ENCODE measurements around the gene HMBS. TPM values are rescaled to one million over a fixed set of nuclear protein-coding genes. Genes with fewer than 3 reads are reported as not detected.

The HMBS gene
- total and polyA plus RNA-seq, 4 experiments from 2014 or later: 5.1 to 21.2 (median 11.7) TPM

DNA sequence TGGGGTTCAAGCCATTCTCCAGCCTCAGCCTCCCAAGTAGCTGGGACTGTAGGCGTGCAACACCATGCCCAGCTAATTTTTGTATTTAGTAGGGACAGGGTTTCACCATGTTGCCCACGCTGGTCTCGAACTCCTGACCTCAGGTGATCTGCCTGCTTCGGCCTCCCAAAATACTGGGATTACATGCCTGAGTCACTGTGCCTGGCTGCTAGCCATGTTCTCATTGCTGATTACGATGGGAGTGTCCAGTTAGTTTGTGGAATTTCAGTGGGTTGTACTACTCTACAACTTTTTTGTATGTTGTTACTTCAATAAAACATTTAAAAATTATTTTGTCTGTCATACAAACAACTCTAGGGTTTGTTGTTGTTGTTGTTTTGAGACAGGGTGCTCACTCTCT, 21.9 kb upstream of the HMBS start:
- ChIA-PET POLR2A (ENCODE audit: partially characterized antibody) (interaction anchor here (3.3 kb wide), 1 partner anchor 32 kb away, joined by 11 read pairs; a partner anchor contains a TSS), CTCF (ENCODE audit: partially characterized antibody) (interaction anchor here (0.6 to 3.3 kb wide), 5 partner anchors 11 to 259 kb away, joined by 3 to 11 read pairs (median 3); no protein-coding TSS in a partner anchor)
- H3K4me1 Mint-ChIP-seq: peaks cover 17 to 37% (median 32%) of the 10 kb centered on the region in 4 donors
- Histone ChIP-seq H3K27me3 (ENCODE audit: insufficient read depth, low read length) (no peaks in the 10 kb centered on the region), H3K4me1 (ENCODE audit: insufficient read depth, low read length) (peaks cover 29% of the 10 kb centered on the region), H3K9me3 (ENCODE audit: control insufficient read depth in 1 of 2, low read length in 2 of 2) (no peaks in the 10 kb centered on the region), H3K27ac (ENCODE audit: low read depth, low read length) (no peak overlapping the region), H3K4me3 (ENCODE audit: low read length in 2 of 2) (no peak overlapping the region), H3K36me3 (ENCODE audit: insufficient read depth, low read length) (no peaks in the 10 kb centered on the region)
- DNase-seq: no peak
- no peak overlapping the region for H3K27ac Mint-ChIP-seq
- intact Hi-C loops (cut with micrococcal nuclease): no loop called here
- peaks cover 0 to 13% of the 10 kb centered on the region in 2 donors for H3K36me3 Mint-ChIP-seq
- no peaks in the 10 kb centered on the region for H3K27me3 Mint-ChIP-seq
- no peaks in the 10 kb centered on the region for H3K9me3 Mint-ChIP-seq
- H3K4me3 Mint-ChIP-seq: no peak overlapping the region

DNA sequence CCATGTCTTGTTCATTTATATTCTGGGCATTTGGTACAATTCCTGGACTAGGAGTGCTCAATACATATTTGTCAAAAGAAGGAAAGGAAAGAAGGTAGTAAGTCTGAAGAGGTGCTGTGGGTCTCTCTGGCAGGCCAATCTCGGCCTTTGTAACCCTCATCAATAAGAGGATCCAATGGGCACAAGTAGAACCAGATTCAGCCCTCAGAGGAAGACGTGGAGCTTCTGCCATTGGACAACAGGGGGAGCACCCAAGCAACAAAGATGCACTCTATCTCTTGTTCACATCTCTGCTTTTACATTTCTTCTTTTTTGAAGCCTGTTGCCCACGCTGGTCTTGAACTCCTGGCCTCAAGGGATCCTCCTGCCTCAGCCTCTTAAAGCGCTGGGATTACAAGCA, 19.3 kb upstream of the HMBS start:
- Histone ChIP-seq H3K27ac (ENCODE audit: low read depth, low read length) (peak overlapping the region; percentile 88), H3K4me1 (ENCODE audit: insufficient read depth, low read length) (peaks cover 34% of the 10 kb centered on the region), H3K4me3 (ENCODE audit: low read length in 2 of 2) (no peak overlapping the region), H3K9me3 (ENCODE audit: control insufficient read depth in 1 of 2, low read length in 2 of 2) (no peaks in the 10 kb centered on the region), H3K36me3 (ENCODE audit: insufficient read depth, low read length) (peaks cover 3% of the 10 kb centered on the region), H3K27me3 (ENCODE audit: insufficient read depth, low read length) (no peaks in the 10 kb centered on the region)
- DNase-seq: peak; percentile 49 to 57 (median 54)
- H3K27me3 Mint-ChIP-seq: no peaks in the 10 kb centered on the region
- peak overlapping the region; percentile 67 to 98 (median 92) for H3K27ac Mint-ChIP-seq
- ChIA-PET POLR2A (ENCODE audit: partially characterized antibody) (interaction anchor here (0.7 to 4.6 kb wide), 10 partner anchors 9 to 141 kb away, joined by 3 to 77 read pairs (median 3); partner anchors contain the start of genes ABCG4, C2CD2L, CBL and HINFP), CTCF (ENCODE audit: partially characterized antibody) (interaction anchor here (0.8 to 4.2 kb wide), 6 partner anchors 33 to 258 kb away, joined by 3 to 18 read pairs (median 4); partner anchors contain the start of gene SLC37A4)
- intact Hi-C loops (cut with micrococcal nuclease): loop anchor here (1.0 to 5.0 kb wide), 3 partner anchors 132 to 258 kb away; no protein-coding TSS in a partner anchor
- H3K4me3 Mint-ChIP-seq: peak overlapping the region; percentile 3 to 74 (median 36)
- no peaks in the 10 kb centered on the region for H3K9me3 Mint-ChIP-seq
- H3K36me3 Mint-ChIP-seq: peaks cover 5 to 25% of the 10 kb centered on the region in 2 donors
- peaks cover 23 to 43% (median 37%) of the 10 kb centered on the region in 4 donors for H3K4me1 Mint-ChIP-seq

DNA sequence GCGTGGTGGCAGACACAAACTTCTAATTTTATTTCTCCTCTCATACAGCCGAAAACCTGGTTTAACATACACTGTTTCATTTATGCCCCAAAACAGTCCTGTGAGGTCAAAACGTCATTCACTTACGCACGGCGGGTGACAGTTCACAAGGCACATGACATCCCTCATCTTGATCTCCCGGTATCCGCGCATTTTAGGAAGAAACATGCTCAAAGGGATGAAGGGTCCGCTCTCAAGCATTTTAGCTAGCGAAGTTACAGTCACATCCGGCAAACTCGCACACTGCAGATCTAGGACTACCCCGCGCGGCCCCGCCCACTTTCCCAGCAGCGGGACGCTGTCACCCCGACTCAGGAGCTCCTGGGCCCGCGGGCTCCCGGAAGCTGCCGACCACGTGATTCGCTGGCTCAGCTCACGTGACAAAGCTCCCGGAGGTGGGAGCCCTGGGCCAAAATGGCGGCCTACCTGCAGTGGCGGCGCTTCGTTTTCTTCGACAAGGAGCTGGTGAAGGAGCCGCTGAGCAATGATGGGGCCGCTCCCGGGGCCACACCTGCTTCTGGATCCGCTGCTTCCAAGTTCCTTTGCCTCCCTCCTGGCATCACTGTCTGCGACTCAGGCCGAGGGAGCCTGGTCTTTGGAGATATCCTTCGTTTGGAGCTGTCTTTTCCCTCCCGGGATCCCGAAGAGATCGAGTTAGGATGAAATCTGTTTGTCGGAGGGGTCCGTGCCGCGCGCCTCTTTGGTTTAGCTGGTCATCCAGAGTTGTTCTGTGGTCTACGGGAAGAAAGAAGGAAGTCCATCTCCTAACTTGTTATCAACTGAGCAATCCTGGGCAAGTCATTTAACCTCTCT, 17.1 kb upstream of the HMBS start, which contains the start of gene VPS11:
Gene VPS11, plus strand, starts transcription at position 448 of the 852 bp plus-strand sequence. Its CDS starts 6 bp downstream, at position 454.
- H3K27me3 ChIP-seq (ENCODE audit: insufficient read depth, low read length): no peaks in the 10 kb centered on the region
- no peaks in the 10 kb centered on the region for H3K9me3 ChIP-seq (ENCODE audit: control insufficient read depth in 1 of 2, low read length in 2 of 2)
- Mint-ChIP-seq H3K4me1 (peaks cover 23 to 43% (median 36%) of the 10 kb centered on the region in 4 donors), H3K9me3 (no peaks in the 10 kb centered on the region), H3K27ac (peak within 1 kb of the TSS; percentile 92 to 100 (median 98)), H3K4me3 (peak within 1 kb of the TSS; percentile 91 to 99 (median 94)), H3K27me3 (no peaks in the 10 kb centered on the region), H3K36me3 (peaks cover 13 to 38% of the 10 kb centered on the region in 2 donors)
- peaks cover 34% of the 10 kb centered on the region for H3K4me1 ChIP-seq (ENCODE audit: insufficient read depth, low read length)
- H3K27ac ChIP-seq (ENCODE audit: low read depth, low read length): peak within 1 kb of the TSS; percentile 88
- peak; percentile 97 to 98 (median 97) for DNase-seq
- intact Hi-C loops (cut with micrococcal nuclease): loop anchor here (1.0 to 5.0 kb wide), 7 partner anchors 10 to 215 kb away; partner anchors contain the start of genes HMBS, HYOU1, RPS25 and SLC37A4
- H3K36me3 ChIP-seq (ENCODE audit: insufficient read depth, low read length): peaks cover 18% of the 10 kb centered on the region
- CTCF ChIA-PET (ENCODE audit: partially characterized antibody): interaction anchor here (0.6 to 4.2 kb wide), 30 partner anchors 10 to 275 kb away, joined by 3 to 18 read pairs (median 4); partner anchors contain the start of genes C2CD2L, CBL, DPAGT1 and HINFP
- peak within 1 kb of the TSS; percentile 87 to 99 for H3K4me3 ChIP-seq (ENCODE audit: low read length in 2 of 2)
- POLR2A ChIA-PET (ENCODE audit: partially characterized antibody): interaction anchor here (0.6 to 4.6 kb wide), 34 partner anchors 11 to 278 kb away, joined by 3 to 77 read pairs (median 4); partner anchors contain the start of genes C2CD2L, CBL, CENATAC and DPAGT1

DNA sequence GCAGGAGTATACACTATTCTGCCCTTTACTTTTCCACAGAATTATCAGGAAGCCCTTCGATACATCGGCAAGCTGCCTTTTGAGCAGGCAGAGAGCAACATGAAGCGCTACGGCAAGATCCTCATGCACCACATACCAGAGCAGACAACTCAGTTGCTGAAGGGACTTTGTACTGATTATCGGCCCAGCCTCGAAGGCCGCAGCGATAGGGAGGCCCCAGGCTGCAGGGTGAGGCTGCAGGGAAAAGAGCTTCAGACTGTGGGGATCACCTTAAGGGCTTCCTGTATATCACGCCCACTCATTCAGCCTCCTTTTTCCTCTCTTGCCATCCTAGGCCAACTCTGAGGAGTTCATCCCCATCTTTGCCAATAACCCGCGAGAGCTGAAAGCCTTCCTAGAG, 6.8 kb upstream of the HMBS start:
- Mint-ChIP-seq H3K4me1 (peaks cover 0 to 1% (median under 1%) of the 10 kb centered on the region in 4 donors), H3K36me3 (peaks cover 58 to 74% of the 10 kb centered on the region in 2 donors), H3K27ac (peak overlapping the region in 1 of 7 donors; percentile 36), H3K4me3 (no peak overlapping the region), H3K9me3 (no peaks in the 10 kb centered on the region), H3K27me3 (no peaks in the 10 kb centered on the region)
- Histone ChIP-seq H3K4me1 (ENCODE audit: insufficient read depth, low read length) (no peaks in the 10 kb centered on the region), H3K27ac (ENCODE audit: low read depth, low read length) (no peak overlapping the region), H3K9me3 (ENCODE audit: control insufficient read depth in 1 of 2, low read length in 2 of 2) (no peaks in the 10 kb centered on the region), H3K27me3 (ENCODE audit: insufficient read depth, low read length) (no peaks in the 10 kb centered on the region), H3K36me3 (ENCODE audit: insufficient read depth, low read length) (peaks cover 73% of the 10 kb centered on the region), H3K4me3 (ENCODE audit: low read length in 2 of 2) (no peak overlapping the region)
- intact Hi-C loops (cut with micrococcal nuclease): no loop called here
- ChIA-PET CTCF (ENCODE audit: partially characterized antibody) (no interaction called here), POLR2A (ENCODE audit: partially characterized antibody) (interaction anchor here (0.9 to 2.8 kb wide), 3 partner anchors 10 to 29 kb away, joined by 3 to 11 read pairs (median 6); partner anchors contain the start of genes C2CD2L and VPS11)
- no peak for DNase-seq

DNA sequence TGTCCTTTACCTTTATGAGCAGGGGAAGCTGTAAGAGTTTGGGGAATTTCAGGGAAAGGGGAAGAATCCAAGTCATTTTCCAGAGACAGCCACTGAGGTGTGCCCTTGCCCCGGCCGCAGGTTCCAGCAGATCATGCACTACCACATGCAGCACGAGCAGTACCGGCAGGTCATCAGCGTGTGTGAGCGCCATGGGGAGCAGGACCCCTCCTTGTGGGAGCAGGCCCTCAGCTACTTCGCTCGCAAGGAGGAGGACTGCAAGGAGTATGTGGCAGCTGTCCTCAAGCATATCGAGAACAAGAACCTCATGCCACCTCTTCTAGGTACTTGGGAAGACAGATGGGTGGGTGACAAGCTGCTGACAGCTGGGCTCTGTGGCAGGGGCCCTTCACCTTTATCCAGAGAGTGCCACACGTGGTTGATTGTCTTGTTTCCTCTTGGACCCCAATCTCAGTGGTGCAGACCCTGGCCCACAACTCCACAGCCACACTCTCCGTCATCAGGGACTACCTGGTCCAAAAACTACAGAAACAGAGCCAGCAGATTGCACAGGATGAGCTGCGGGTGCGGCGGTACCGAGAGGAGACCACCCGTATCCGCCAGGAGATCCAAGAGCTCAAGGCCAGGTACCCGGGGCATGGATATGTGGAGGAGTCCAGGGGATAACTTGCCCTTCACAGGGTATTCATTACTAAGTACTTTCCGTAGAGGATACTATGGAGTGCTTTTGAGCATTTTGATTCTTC, 5.8 kb upstream of the HMBS start:
- CTCF ChIA-PET (ENCODE audit: partially characterized antibody): interaction anchor here (1.1 to 1.4 kb wide), 2 partner anchors 11 to 49 kb away, joined by 3 read pairs; partner anchors contain the start of gene VPS11
- Histone ChIP-seq H3K4me1 (ENCODE audit: insufficient read depth, low read length) (no peaks in the 10 kb centered on the region), H3K36me3 (ENCODE audit: insufficient read depth, low read length) (peaks cover 63% of the 10 kb centered on the region), H3K4me3 (ENCODE audit: low read length in 2 of 2) (no peak overlapping the region), H3K9me3 (ENCODE audit: control insufficient read depth in 1 of 2, low read length in 2 of 2) (no peaks in the 10 kb centered on the region), H3K27ac (ENCODE audit: low read depth, low read length) (no peak overlapping the region), H3K27me3 (ENCODE audit: insufficient read depth, low read length) (no peaks in the 10 kb centered on the region)
- intact Hi-C loops (cut with micrococcal nuclease): no loop called here
- no peaks in the 10 kb centered on the region for H3K4me1 Mint-ChIP-seq
- no peak for DNase-seq
- H3K9me3 Mint-ChIP-seq: no peaks in the 10 kb centered on the region
- H3K27me3 Mint-ChIP-seq: no peaks in the 10 kb centered on the region
- H3K27ac Mint-ChIP-seq: peak overlapping the region in 2 of 7 donors; percentile 9 to 47
- H3K4me3 Mint-ChIP-seq: no peak overlapping the region
- H3K36me3 Mint-ChIP-seq: peaks cover 49 to 64% of the 10 kb centered on the region in 2 donors
- POLR2A ChIA-PET (ENCODE audit: partially characterized antibody): interaction anchor here (0.9 to 2.8 kb wide), 3 partner anchors 11 to 28 kb away, joined by 3 to 11 read pairs (median 6); partner anchors contain the start of genes C2CD2L and VPS11

DNA sequence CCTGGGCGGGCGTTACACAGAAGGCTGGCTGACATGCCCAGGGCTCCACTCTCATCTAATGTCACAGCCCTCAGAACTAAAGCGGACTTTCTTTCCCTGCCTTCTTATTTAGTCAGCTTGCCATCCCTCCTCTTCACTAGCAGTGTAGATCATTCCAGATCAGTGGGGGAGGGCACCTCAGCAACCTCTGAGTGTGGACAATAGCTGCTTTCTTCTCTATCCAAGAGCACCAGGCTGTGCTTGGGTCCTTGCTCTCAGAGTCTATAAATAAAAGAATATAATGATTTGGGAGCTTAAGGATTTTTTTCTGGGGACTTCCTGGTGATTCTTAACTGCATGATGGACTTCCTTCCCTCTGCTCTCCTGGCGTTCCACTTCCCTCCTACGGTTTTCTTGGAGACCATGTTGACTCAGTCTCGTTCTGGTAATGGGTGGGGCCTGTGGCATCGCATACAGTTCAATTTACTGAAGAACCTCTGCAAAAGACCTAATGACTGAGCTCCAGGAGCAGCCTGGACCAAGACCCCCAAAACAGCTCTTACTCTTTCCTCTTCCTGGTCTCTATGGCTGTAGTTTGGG, 2.9 kb upstream of the HMBS start:
- Histone ChIP-seq H3K27me3 (ENCODE audit: insufficient read depth, low read length) (no peaks in the 10 kb centered on the region), H3K4me1 (ENCODE audit: insufficient read depth, low read length) (peaks cover 13% of the 10 kb centered on the region), H3K27ac (ENCODE audit: low read depth, low read length) (no peak overlapping the region), H3K9me3 (ENCODE audit: control insufficient read depth in 1 of 2, low read length in 2 of 2) (no peaks in the 10 kb centered on the region), H3K36me3 (ENCODE audit: insufficient read depth, low read length) (peaks cover 51% of the 10 kb centered on the region), H3K4me3 (ENCODE audit: low read length in 2 of 2) (no peak overlapping the region)
- no peaks in the 10 kb centered on the region for H3K27me3 Mint-ChIP-seq
- intact Hi-C loops (cut with micrococcal nuclease): no loop called here
- ChIA-PET POLR2A (ENCODE audit: partially characterized antibody) (interaction anchor here (2.0 to 2.2 kb wide), 2 partner anchors 13 to 14 kb away, joined by 12 to 13 read pairs; partner anchors contain the start of gene VPS11), CTCF (ENCODE audit: partially characterized antibody) (interaction anchor here (0.9 to 1.2 kb wide), 3 partner anchors 11 to 242 kb away, joined by 3 read pairs; no protein-coding TSS in a partner anchor)
- H3K4me1 Mint-ChIP-seq: peaks cover 9 to 19% (median 14%) of the 10 kb centered on the region in 4 donors
- peak overlapping the region in 4 of 7 donors; percentile 1 to 73 (median 40) for H3K27ac Mint-ChIP-seq
- no peak for DNase-seq
- H3K4me3 Mint-ChIP-seq: no peak overlapping the region
- H3K36me3 Mint-ChIP-seq: peaks cover 46 to 64% of the 10 kb centered on the region in 2 donors
- peaks cover 0 to 5% (median 0%) of the 10 kb centered on the region in 8 donors for H3K9me3 Mint-ChIP-seq

All from CD4-positive, alpha-beta memory T cell (primary cell).